PC-9 (cell line): ENCODE measurements around the gene PRRG3.

ENCODE experiments used
- EZH2 ChIP-seq: fragments of 200-600 bp; sonication (generic); IDR thresholded peaks from 2 replicates; pipeline ENCODE4 v1.8.0; 2017; ENCODE audit warnings: antibody characterized with exemption, low read depth
- TF ChIP-seq, protein P1 (sequence below): fragments of 200-600 bp; sonication (generic); conservative IDR thresholded peaks from 2 replicates; pipeline ENCODE4 v1.6.1; 2017; ENCODE audit warnings: mixed run types, antibody characterized with exemption, mild to moderate bottlenecking, moderate library complexity

DNA sequence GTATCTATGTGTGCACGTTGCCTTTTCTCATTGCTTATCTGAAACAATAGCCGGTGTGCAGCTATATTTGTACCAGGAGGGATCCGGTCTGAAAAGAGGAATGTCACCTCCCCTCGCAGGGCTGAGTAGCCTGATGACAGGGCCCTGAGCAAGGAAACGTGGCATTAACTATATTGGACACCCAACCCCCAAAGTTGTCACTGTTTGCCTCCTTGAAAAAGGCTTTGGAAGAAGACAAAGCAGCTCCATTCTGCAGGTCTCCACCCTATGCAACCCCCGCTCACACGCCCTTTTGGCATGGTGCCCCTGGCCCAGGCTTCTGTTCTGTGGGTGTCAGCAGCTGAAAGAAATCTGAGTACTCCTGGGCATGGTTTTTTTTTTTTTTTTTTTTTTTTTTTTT, 8.2 kb downstream of the PRRG3 start:
- TF ChIP-seq, protein P1, sequence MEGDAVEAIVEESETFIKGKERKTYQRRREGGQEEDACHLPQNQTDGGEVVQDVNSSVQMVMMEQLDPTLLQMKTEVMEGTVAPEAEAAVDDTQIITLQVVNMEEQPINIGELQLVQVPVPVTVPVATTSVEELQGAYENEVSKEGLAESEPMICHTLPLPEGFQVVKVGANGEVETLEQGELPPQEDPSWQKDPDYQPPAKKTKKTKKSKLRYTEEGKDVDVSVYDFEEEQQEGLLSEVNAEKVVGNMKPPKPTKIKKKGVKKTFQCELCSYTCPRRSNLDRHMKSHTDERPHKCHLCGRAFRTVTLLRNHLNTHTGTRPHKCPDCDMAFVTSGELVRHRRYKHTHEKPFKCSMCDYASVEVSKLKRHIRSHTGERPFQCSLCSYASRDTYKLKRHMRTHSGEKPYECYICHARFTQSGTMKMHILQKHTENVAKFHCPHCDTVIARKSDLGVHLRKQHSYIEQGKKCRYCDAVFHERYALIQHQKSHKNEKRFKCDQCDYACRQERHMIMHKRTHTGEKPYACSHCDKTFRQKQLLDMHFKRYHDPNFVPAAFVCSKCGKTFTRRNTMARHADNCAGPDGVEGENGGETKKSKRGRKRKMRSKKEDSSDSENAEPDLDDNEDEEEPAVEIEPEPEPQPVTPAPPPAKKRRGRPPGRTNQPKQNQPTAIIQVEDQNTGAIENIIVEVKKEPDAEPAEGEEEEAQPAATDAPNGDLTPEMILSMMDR = no peak
- TF ChIP-seq EZH2 = no peak
